Effector memory CD4-positive, alpha-beta T cell (primary cell): ENCODE results near the gene TRIM27.
"Not testable (repeated sequence)": the region's sequence is repeated elsewhere in the genome, so short reads cannot be mapped to it uniquely, and the experiment has no call there.

Source experiments
- DNase-seq, 3 donors: peaks; one replicate each; pipeline ENCODE4 v3.0.0-alpha.2; 2020
- H3K27ac ChIP-seq: 2 replicates; pipeline ENCODE4 v1.7.0; 2013; ENCODE audit warnings: mild to moderate bottlenecking, low read length, moderate library complexity; ENCODE audit not compliant: insufficient read depth, poor library complexity, severe bottlenecking
- H3K27me3 ChIP-seq: replicated peaks from 2 replicates; pipeline ENCODE4 v1.7.0; 2013; ENCODE audit warnings: mild to moderate bottlenecking, low read length; ENCODE audit not compliant: insufficient read depth, control insufficient read depth, poor library complexity, severe bottlenecking
- H3K36me3 ChIP-seq: 2 replicates; pipeline ENCODE4 v1.7.0; 2013; ENCODE audit warnings: mild to moderate bottlenecking, low read length, moderate library complexity; ENCODE audit not compliant: control insufficient read depth, insufficient read depth
- H3K4me1 ChIP-seq: 2 replicates; pipeline ENCODE4 v1.7.0; 2013; ENCODE audit warnings: low read length, mild to moderate bottlenecking; ENCODE audit not compliant: control insufficient read depth, insufficient read depth, poor library complexity, severe bottlenecking
- H3K4me3 ChIP-seq: 2 replicates; pipeline ENCODE4 v1.7.0; 2013; ENCODE audit warnings: low read length, low read depth, mild to moderate bottlenecking; ENCODE audit not compliant: insufficient read depth, poor library complexity, severe bottlenecking
- H3K9me3 ChIP-seq: 2 replicates; pipeline ENCODE4 v1.7.0; 2013; ENCODE audit warnings: mild to moderate bottlenecking, low read length, moderate library complexity; ENCODE audit not compliant: control insufficient read depth

The TRIM27 gene

GRCh38 chr6:28943223-28943556, 19.4 kb upstream of the TRIM27 start:
- H3K27me3 ChIP-seq, result no peaks in the 10 kb centered on the region
- H3K4me3 ChIP-seq, result peak overlapping the region; percentile 48
- no peaks in the 10 kb centered on the region for H3K9me3 ChIP-seq
- H3K4me1 ChIP-seq, result peaks cover 28% of the 10 kb centered on the region
- H3K27ac ChIP-seq, result no peak overlapping the region
- no peaks in the 10 kb centered on the region for H3K36me3 ChIP-seq
- no peak for DNase-seq

DNA sequence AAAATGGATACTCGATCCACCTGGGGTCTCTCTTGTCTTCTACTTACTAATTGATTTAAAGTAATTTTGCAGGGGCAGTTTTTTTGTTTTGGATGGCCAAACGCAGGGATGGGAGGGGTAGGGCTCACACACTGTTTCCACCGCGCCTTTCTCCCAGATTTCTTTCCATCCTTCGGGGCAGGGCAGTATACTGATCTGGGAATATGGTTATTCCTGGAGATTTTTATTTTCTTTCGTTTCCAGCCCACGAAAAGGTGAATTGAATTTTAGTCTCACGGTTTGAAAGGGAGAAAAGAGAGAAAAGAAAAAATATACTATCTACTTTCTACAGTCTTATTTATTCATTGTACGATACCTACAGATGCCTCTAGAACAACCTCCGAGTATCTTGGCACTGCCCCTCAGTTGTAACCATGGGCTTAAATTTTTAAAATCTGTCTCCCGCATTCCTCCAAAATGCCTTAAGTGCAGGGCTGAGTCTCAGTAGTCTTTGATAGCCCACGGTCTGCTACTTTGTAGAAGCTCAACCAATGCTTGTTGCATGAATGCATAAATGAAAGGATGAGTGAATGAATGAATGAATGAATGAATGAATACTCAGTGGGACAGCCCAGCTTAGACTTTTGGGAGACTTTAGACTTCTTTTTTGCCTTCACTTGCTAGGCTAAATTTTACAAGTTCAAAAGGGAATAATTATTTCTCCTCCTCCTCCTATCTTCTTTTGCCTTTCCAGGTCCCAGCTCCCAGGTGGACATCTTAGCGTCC, 18.1 kb upstream of the TRIM27 start:
- H3K27me3 ChIP-seq, result no peaks in the 10 kb centered on the region
- DNase-seq, result no peak
- peak overlapping the region; percentile 69 for H3K27ac ChIP-seq
- peaks cover 28% of the 10 kb centered on the region for H3K4me1 ChIP-seq
- peak overlapping the region; percentile 66 for H3K4me3 ChIP-seq
- H3K36me3 ChIP-seq, result no peaks in the 10 kb centered on the region
- H3K9me3 ChIP-seq, result no peaks in the 10 kb centered on the region

GRCh38 chr6:28940858-28941683, 17.3 kb upstream of the TRIM27 start:
- Histone ChIP-seq H3K27ac (peak overlapping the region; percentile 69), H3K36me3 (no peaks in the 10 kb centered on the region), H3K4me1 (peaks cover 28% of the 10 kb centered on the region), H3K4me3 (peak overlapping the region; percentile 66), H3K9me3 (no peaks in the 10 kb centered on the region), H3K27me3 (no peaks in the 10 kb centered on the region)
- DNase-seq, result peak; percentile 47 to 67 (median 57)

DNA sequence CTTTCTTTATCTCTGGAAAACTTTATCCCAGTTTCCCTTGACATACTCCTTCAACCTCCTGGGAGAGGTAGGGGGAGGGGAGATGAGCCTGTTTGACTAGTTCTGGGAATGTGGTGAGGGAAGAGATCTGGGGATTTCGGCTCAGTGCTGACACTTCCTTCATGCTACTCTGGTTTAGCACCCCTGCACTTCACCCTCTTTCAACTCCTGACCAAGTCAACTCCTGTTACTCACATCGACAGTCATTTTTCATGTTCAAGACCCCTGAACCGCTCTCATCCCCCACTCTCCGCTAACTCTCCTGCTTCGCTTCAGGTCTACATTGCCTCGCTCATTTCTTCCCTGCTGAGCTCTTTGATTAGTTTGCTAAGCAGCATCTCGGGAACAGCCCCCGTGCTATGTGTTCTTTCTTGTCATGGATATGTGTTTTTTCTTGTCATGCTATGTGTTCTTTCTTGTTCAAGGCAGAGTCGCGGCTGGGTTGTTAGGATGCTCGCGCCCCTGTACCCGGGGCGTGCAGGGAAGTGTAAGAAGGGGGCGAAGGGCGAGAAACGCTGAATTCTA, 16.6 kb upstream of the TRIM27 start:
- Histone ChIP-seq H3K4me1 (peaks cover 28% of the 10 kb centered on the region), H3K9me3 (no peaks in the 10 kb centered on the region), H3K4me3 (peak overlapping the region; percentile 66), H3K27me3 (no peaks in the 10 kb centered on the region), H3K36me3 (no peaks in the 10 kb centered on the region), H3K27ac (peak overlapping the region; percentile 69)
- DNase-seq, result peak in 1 of 3 donors; percentile 21

DNA sequence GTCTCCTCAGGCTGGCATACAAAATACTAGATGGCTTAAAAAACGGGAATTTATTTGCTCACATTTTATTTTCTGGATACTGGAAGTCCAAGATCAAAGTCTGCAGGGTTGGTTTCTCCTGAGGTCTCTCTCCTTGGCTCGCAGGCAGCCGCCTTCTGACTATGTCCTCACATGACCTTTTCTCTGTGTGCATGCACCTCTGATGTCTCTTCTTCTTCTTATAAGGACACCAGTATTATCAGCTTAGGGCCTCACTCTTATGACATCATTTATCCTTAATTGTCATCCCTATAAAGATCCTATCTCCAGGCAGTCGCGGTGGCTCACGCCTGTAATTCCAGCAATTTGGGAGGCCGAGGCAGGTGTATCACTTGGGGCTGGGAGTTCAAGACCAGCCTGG, 9.3 kb upstream of the TRIM27 start:
- no peaks in the 10 kb centered on the region for H3K27me3 ChIP-seq
- H3K36me3 ChIP-seq, result no peaks in the 10 kb centered on the region
- no peaks in the 10 kb centered on the region for H3K9me3 ChIP-seq
- DNase-seq, result no peak
- H3K4me3 ChIP-seq, result no peak overlapping the region
- H3K27ac ChIP-seq, result no peak overlapping the region
- no peaks in the 10 kb centered on the region for H3K4me1 ChIP-seq

DNA sequence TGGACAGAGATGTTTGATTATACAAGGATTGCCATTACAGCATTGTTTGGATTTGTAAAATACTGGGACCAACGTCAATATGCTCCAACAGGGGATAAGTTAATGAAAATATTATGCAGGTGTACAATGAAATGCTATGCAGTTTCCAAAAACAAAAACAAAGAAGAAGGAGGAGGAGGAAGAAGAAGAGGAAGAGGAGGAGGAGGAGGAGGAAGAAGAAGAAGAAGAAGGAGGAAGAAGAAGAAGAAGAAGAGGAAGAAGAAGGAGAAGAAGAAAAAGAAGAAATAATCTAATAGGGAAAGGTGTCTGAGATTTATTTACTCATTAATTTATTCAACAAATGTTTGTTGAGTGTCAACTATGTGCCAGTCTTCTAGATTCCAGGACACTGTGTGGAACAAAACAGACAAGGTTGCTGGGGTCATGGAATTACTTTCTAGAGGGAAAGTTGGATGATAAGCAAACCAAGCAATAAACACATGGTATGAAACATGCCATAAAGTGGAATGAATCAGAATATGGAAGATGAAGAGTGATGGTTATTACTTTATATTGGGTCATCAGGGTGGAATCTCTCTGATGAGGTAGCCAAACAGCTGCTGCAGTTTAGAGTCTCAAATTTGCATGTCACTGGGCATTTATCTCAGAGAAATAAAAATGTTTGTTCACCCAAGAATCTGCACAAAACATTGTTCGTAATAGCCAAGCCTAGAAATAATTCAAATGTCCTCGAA, 6.3 kb upstream of the TRIM27 start:
- Histone ChIP-seq H3K4me1 (no peaks in the 10 kb centered on the region), H3K36me3 (no peaks in the 10 kb centered on the region), H3K9me3 (no peaks in the 10 kb centered on the region), H3K4me3 (no peak overlapping the region), H3K27ac (no peak overlapping the region), H3K27me3 (no peaks in the 10 kb centered on the region)
- DNase-seq, result no peak

DNA sequence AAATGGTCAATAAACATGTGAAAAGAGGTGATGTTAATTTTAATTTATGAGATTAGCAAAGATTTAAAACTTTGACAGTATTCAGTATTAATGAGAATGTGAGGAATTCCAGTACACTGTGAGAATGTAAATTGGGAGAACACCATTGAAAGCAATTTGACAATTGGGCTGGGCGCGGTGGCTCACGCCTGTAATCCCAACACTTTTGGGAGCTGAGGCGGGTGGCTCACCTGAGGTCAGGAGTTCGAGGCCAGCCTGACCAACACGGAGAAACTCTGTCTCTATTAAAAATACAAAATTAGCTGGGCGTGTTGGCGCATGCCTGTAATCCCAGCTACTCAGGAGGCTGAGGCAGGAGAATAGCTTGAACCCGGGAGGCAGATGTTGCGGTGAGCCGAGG, 5.6 kb upstream of the TRIM27 start:
- not testable (repeated sequence) for H3K9me3 ChIP-seq, DNase-seq, H3K36me3 ChIP-seq, H3K27ac ChIP-seq, H3K4me3 ChIP-seq, H3K4me1 ChIP-seq, H3K27me3 ChIP-seq

- H3K27me3 ChIP-seq, result no peaks in the 10 kb centered on the region
- no peaks in the 10 kb centered on the region for H3K4me1 ChIP-seq
- no peak overlapping the region for H3K27ac ChIP-seq
- no peaks in the 10 kb centered on the region for H3K36me3 ChIP-seq
- no peak overlapping the region for H3K4me3 ChIP-seq
- no peak for DNase-seq
- no peaks in the 10 kb centered on the region for H3K9me3 ChIP-seq
Measured at GRCh38 chr6:28927846-28928245, 4.1 kb upstream of the TRIM27 start.

- Histone ChIP-seq H3K27ac (peak overlapping the region; percentile 76), H3K4me1 (peaks cover 13% of the 10 kb centered on the region), H3K9me3 (no peaks in the 10 kb centered on the region), H3K4me3 (peak overlapping the region; percentile 82), H3K27me3 (no peaks in the 10 kb centered on the region), H3K36me3 (peaks cover 24% of the 10 kb centered on the region)
- peak in 2 of 3 donors; percentile 7 to 8 for DNase-seq
Measured at GRCh38 chr6:28922821-28923317, 916 bp downstream of the TRIM27 start.
